IMR-90 (cell line): Measurements from ENCODE around the gene FREM3. TPM values are rescaled to one million over a fixed set of nuclear protein-coding genes. Genes with fewer than 3 reads are reported as not detected.

Source experiments
- ATAC-seq: fragments of 200-7000 bp; cut with Tn5 transposase; 2 replicates; pipeline ENCODE4 v1.9.1; 2020; ENCODE audit warnings: low read depth, mild to moderate bottlenecking, moderate library complexity
- BruUV-seq: library from RNA; stranded (reverse); fragments of 400-500 nt; replicated peaks from 2 replicates; lab custom pipeline; 2021; lab: Mats Ljungman, UMichigan
- CTCF ChIA-PET: fragments of 300-600 bp; formaldehyde crosslinking; extraction: SDS; loops from one replicate; lab custom pipeline; 2021; ENCODE audit warnings: antibody characterized with exemption; lab: Yijun Ruan, JAX
- POLR2A ChIA-PET: fragments of 300-600 bp; sonication (Branson Sonifier 250); formaldehyde crosslinking; loops from one replicate; lab custom pipeline; 2022; ENCODE audit warnings: antibody characterized with exemption; ENCODE audit not compliant: unreplicated experiment; lab: Charles Lee
- DNase-seq: peaks from one replicate; pipeline ENCODE4 v3.0.0; 2013
- H2AFZ ChIP-seq: replicated peaks from 2 replicates; pipeline ENCODE3; 2013; ENCODE audit warnings: low read length, mild to moderate bottlenecking; ENCODE audit not compliant: poor library complexity
- H2AK5ac ChIP-seq: 2 replicates; pipeline ENCODE4 v1.6.1; 2013; ENCODE audit warnings: low read depth, low read length, inconsistent platforms
- H2AK9ac ChIP-seq: replicated peaks from 2 replicates; pipeline ENCODE3; 2013; ENCODE audit warnings: mild to moderate bottlenecking, low read depth, low read length, moderate library complexity; ENCODE audit not compliant: poor library complexity
- H2BK120ac ChIP-seq: 2 replicates; pipeline ENCODE4 v1.6.1; 2013; ENCODE audit warnings: low read depth, low read length, inconsistent platforms
- H2BK15ac ChIP-seq: 3 replicates; pipeline ENCODE4 v1.6.1; 2013; ENCODE audit warnings: low read depth, low read length, inconsistent platforms
- H2BK20ac ChIP-seq: 2 replicates; pipeline ENCODE4 v1.6.1; 2013; ENCODE audit warnings: low read depth, mild to moderate bottlenecking, inconsistent platforms, low read length, moderate library complexity
- H2BK5ac ChIP-seq: 2 replicates; pipeline ENCODE4 v1.6.1; 2013; ENCODE audit warnings: mild to moderate bottlenecking, low read depth, low read length, inconsistent platforms; ENCODE audit not compliant: poor library complexity, severe bottlenecking
- H3K14ac ChIP-seq: replicated peaks from 2 replicates; pipeline ENCODE4 v1.6.1; 2013; ENCODE audit warnings: low read depth, low read length, inconsistent platforms
- H3K18ac ChIP-seq: 2 replicates; pipeline ENCODE4 v1.6.1; 2013; ENCODE audit warnings: low read depth, low read length, control low read depth
- H3K23ac ChIP-seq: 2 replicates; pipeline ENCODE4 v1.6.1; 2013; ENCODE audit warnings: low read depth, low read length, inconsistent platforms
- H3K27ac ChIP-seq: 2 replicates; pipeline ENCODE4 v1.5.1; 2013; ENCODE audit warnings: mild to moderate bottlenecking, control low read depth, low read length; ENCODE audit not compliant: insufficient read depth
- H3K27me3 ChIP-seq: 2 replicates; pipeline ENCODE4 v1.6.1; 2013; ENCODE audit warnings: low read length; ENCODE audit not compliant: control insufficient read depth, insufficient read depth
- H3K36me3 ChIP-seq: 2 replicates; pipeline ENCODE4 v1.6.1; 2013; ENCODE audit warnings: low read length, mixed read lengths; ENCODE audit not compliant: control insufficient read depth, insufficient read depth
- H3K4ac ChIP-seq: 2 replicates; pipeline ENCODE4 v1.6.1; 2013; ENCODE audit warnings: low read depth, low read length, inconsistent platforms
- H3K4me1 ChIP-seq: 2 replicates; pipeline ENCODE4 v1.6.1; 2013; ENCODE audit warnings: low read length, mixed read lengths; ENCODE audit not compliant: control insufficient read depth, insufficient read depth
- H3K4me2 ChIP-seq: 2 replicates; pipeline ENCODE4 v1.6.1; 2013; ENCODE audit warnings: low read depth, mild to moderate bottlenecking, control low read depth, low read length, moderate library complexity
- H3K4me3 ChIP-seq: 2 replicates; pipeline ENCODE4 v1.5.1; 2013; ENCODE audit warnings: low read depth, mild to moderate bottlenecking, control low read depth, low read length, moderate library complexity; ENCODE audit not compliant: insufficient read depth
- H3K56ac ChIP-seq: 2 replicates; pipeline ENCODE4 v1.6.1; 2013; ENCODE audit warnings: low read length, inconsistent platforms; ENCODE audit not compliant: insufficient read depth; ENCODE audit errors: extremely low read depth
- H3K79me1 ChIP-seq, 2 experiments: 2 replicates each; pipeline ENCODE4 v1.6.1; 2013; ENCODE audit warnings: low read length in 2 of 2, inconsistent platforms in 1 of 2, low read depth in 1 of 2
- H3K9ac ChIP-seq: 2 replicates; pipeline ENCODE4 v1.6.1; 2013; ENCODE audit warnings: low read depth, low read length, control low read depth
- H3K9me1 ChIP-seq: 2 replicates; pipeline ENCODE4 v1.6.1; 2013; ENCODE audit warnings: low read length, inconsistent platforms; ENCODE audit not compliant: insufficient read depth
- H3K9me3 ChIP-seq: 2 replicates; pipeline ENCODE4 v1.6.1; 2013; ENCODE audit warnings: low read length; ENCODE audit not compliant: control insufficient read depth, insufficient read depth
- H4K20me1 ChIP-seq: 2 replicates; pipeline ENCODE4 v1.6.1; 2013; ENCODE audit warnings: low read length, inconsistent platforms; ENCODE audit not compliant: insufficient read depth
- H4K5ac ChIP-seq: 2 replicates; pipeline ENCODE4 v1.6.1; 2013; ENCODE audit warnings: mild to moderate bottlenecking, low read depth, low read length, control low read depth
- H4K8ac ChIP-seq, 2 experiments: 2 replicates each; pipeline ENCODE4 v1.6.1; 2013; ENCODE audit warnings: low read depth in 2 of 2, low read length in 2 of 2, control low read depth in 1 of 2, inconsistent platforms in 1 of 2
- H4K91ac ChIP-seq: 2 replicates; pipeline ENCODE4 v1.6.1; 2013; ENCODE audit warnings: low read depth, low read length, inconsistent platforms; ENCODE audit not compliant: insufficient read depth
- CHD1 ChIP-seq: IDR thresholded peaks from 2 replicates; pipeline ENCODE4 v1.6.1; 2012; ENCODE audit warnings: low read depth, low read length, improper control_type of control experiment
- FOS ChIP-seq: fragments of 150-350 bp; IDR thresholded peaks from 2 replicates; pipeline ENCODE4 v1.6.1; 2016; ENCODE audit warnings: low read depth, low read length
- MAFK ChIP-seq: IDR thresholded peaks from 2 replicates; pipeline ENCODE4 v1.6.1; 2012; ENCODE audit warnings: low read depth, low read length, improper control_type of control experiment
- MAZ ChIP-seq: IDR thresholded peaks from 2 replicates; pipeline ENCODE4 v1.6.1; 2012; ENCODE audit warnings: low read depth, mild to moderate bottlenecking, low read length, improper control_type of control experiment, moderate library complexity, borderline replicate concordance
- POLR2A ChIP-seq: IDR thresholded peaks from 2 replicates; pipeline ENCODE4 v1.6.1; 2012; ENCODE audit warnings: mild to moderate bottlenecking, low read depth, low read length
- RCOR1 ChIP-seq: IDR thresholded peaks from 2 replicates; pipeline ENCODE4 v1.6.1; 2012; ENCODE audit warnings: mild to moderate bottlenecking, low read length, improper control_type of control experiment; ENCODE audit not compliant: insufficient replicate concordance
- RFX5 ChIP-seq: IDR thresholded peaks from 2 replicates; pipeline ENCODE4 v1.8.0; 2012; ENCODE audit warnings: low read depth, mild to moderate bottlenecking, low read length, moderate library complexity
- SMC3 ChIP-seq: fragments of 150-350 bp; IDR thresholded peaks from 2 replicates; pipeline ENCODE4 v1.6.1; 2016; ENCODE audit warnings: low read depth, mild to moderate bottlenecking, antibody characterized with exemption, low read length, moderate library complexity
- WGBS, 2 experiments: methylation state at CpG; one replicate each; pipeline versions ENCODE4 v1.1.5 to v1.1.7; 2013; ENCODE audit warnings: missing lambda C conversion rate in 2 of 2; ENCODE audit not compliant: insufficient read length in 1 of 2; ENCODE audit errors: extremely low coverage in 2 of 2; 5-methylcytosine and 5-hydroxymethylcytosine counted together
- dilution Hi-C: fragments of 300-500 bp; cut with HindIII; formaldehyde crosslinking; loops from one replicate; pipeline ENCODE4 v1.14.3; 2018; ENCODE audit warnings: low sequenced_read_pairs; ENCODE audit not compliant: unreplicated experiment
- in situ Hi-C: fragments of 300-500 bp; cut with MboI; formaldehyde crosslinking; loops from 3 replicates; pipeline ENCODE4 v1.14.3; 2019; ENCODE audit warnings: low sequenced_read_pairs, inconsistent platforms, mixed read lengths
- intact Hi-C: fragments of 100-400 bp; cut with micrococcal nuclease; formaldehyde crosslinking; loops from 2 replicates; pipeline ENCODE4 v1.10.0; 2022
- polyA plus RNA-seq, 3 experiments: library from polyadenylated mRNA; depleted of rRNA; stranded (reverse); fragments of >200 nt; gene quantifications; 2 replicates each; pipeline ENCODE4 v1.2.3, GENCODE V29; 2012; ENCODE audit warnings: low replicate concordance in 1 of 3
- total RNA-seq: library from RNA; depleted of rRNA; stranded (reverse); fragments of >200 nt; gene quantifications from 2 replicates; pipeline ENCODE4 v1.2.3, GENCODE V29; 2012

FREM3 gene
- total and polyA plus RNA-seq, 2 of the 4 experiments (the other 2 are of a cell fraction): not detected

DNA sequence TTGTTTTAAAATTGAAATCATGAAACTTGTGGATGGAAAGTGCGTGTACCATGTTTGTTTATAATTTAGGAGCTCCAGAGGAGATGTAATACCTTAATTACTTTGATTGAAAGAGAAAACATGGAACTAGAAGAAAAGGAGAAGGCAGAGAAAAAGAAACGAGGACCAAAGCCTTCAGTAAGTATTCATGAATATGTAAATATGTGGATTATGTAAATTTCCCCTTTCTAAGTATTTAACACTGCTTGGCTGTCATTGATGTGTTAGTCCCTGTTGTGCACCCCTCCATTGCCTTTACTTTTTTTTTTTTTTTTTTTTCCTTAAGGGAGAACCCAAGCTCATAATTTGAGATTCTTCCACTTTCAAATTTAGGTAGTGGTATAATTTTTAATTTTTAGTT is 150.5 kb downstream of the FREM3 start (continued):
- TF ChIP-seq MAZ: no peak

GRCh38 chr4:143539670-143540023 is 160.8 kb downstream of the FREM3 start:
- Histone ChIP-seq H2BK15ac (no peak overlapping the region), H3K4me2 (no peak overlapping the region), H3K18ac (no peak overlapping the region), H4K20me1 (no peaks in the 10 kb centered on the region), H3K27me3 (no peaks in the 10 kb centered on the region), H3K9ac (no peak overlapping the region), H2AFZ (no peak overlapping the region), H3K14ac (no peak overlapping the region), H2BK5ac (no peak overlapping the region), H3K4me3 (no peak overlapping the region), H3K36me3 (peaks cover 39% of the 10 kb centered on the region), H3K4ac (no peak overlapping the region), H2AK9ac (no peak overlapping the region), H2BK20ac (no peak overlapping the region), H3K4me1 (no peaks in the 10 kb centered on the region), H2BK120ac (no peak overlapping the region), H4K8ac (no peak overlapping the region), H3K79me1 (peaks cover 0 to 8% of the 10 kb centered on the region in 2 experiments; a peak in 1 of 4 replicates), H3K23ac (no peak overlapping the region), H4K91ac (no peak overlapping the region), H3K9me1 (no peaks in the 10 kb centered on the region), H3K9me3 (no peaks in the 10 kb centered on the region), H2AK5ac (no peak overlapping the region), H3K27ac (no peak overlapping the region), H3K56ac (no peak overlapping the region), H4K5ac (no peak overlapping the region)
- CTCF ChIA-PET: no interaction called here
- BruUV-seq: no TSS peak
- intact Hi-C loops (loop anchor here (10.0 kb wide), 1 partner anchor 1575 kb away; no protein-coding TSS in a partner anchor), in situ Hi-C loops (loop anchor here (25.0 kb wide), 1 partner anchor 1573 kb away; no protein-coding TSS in a partner anchor), dilution Hi-C loops (no loop called here)
- TF ChIP-seq SMC3 (no peak), FOS (no peak), MAZ (no peak), RCOR1 (no peak), MAFK (no peak), POLR2A (no peak), CHD1 (no peak), RFX5 (no peak)
- ATAC-seq: no peak
- no peak for DNase-seq
- POLR2A ChIA-PET: no interaction called here
- no CpG with 5 or more reads among the region's 3 CpGs for WGBS, 2 experiments
